IMR-90 (cell line): ENCODE results near the gene IGF2R. TPM values are rescaled to one million over a fixed set of nuclear protein-coding genes. Genes with fewer than 3 reads are reported as not detected.
A peak's percentile ranks its signal among the peaks of the same experiment; 100 is the strongest.

Source experiments
- ATAC-seq: fragments of 200-7000 bp; cut with Tn5 transposase; 2 replicates; pipeline ENCODE4 v1.9.1; 2020; ENCODE audit warnings: low read depth, mild to moderate bottlenecking, moderate library complexity
- BruUV-seq: library from RNA; stranded (reverse); fragments of 400-500 nt; replicated peaks from 2 replicates; lab custom pipeline; 2021; lab: Mats Ljungman, UMichigan
- CTCF ChIA-PET: fragments of 300-600 bp; formaldehyde crosslinking; extraction: SDS; loops from one replicate; lab custom pipeline; 2021; ENCODE audit warnings: antibody characterized with exemption; lab: Yijun Ruan, JAX
- POLR2A ChIA-PET: fragments of 300-600 bp; sonication (Branson Sonifier 250); formaldehyde crosslinking; loops from one replicate; lab custom pipeline; 2022; ENCODE audit warnings: antibody characterized with exemption; ENCODE audit not compliant: unreplicated experiment; lab: Charles Lee
- DNase-seq: peaks from one replicate; pipeline ENCODE4 v3.0.0; 2013
- H2AFZ ChIP-seq: replicated peaks from 2 replicates; pipeline ENCODE3; 2013; ENCODE audit warnings: low read length, mild to moderate bottlenecking; ENCODE audit not compliant: poor library complexity
- H2AK5ac ChIP-seq: 2 replicates; pipeline ENCODE4 v1.6.1; 2013; ENCODE audit warnings: low read depth, low read length, inconsistent platforms
- H2AK9ac ChIP-seq: replicated peaks from 2 replicates; pipeline ENCODE3; 2013; ENCODE audit warnings: mild to moderate bottlenecking, low read depth, low read length, moderate library complexity; ENCODE audit not compliant: poor library complexity
- H2BK120ac ChIP-seq: 2 replicates; pipeline ENCODE4 v1.6.1; 2013; ENCODE audit warnings: low read depth, low read length, inconsistent platforms
- H2BK15ac ChIP-seq: 3 replicates; pipeline ENCODE4 v1.6.1; 2013; ENCODE audit warnings: low read depth, low read length, inconsistent platforms
- H2BK20ac ChIP-seq: 2 replicates; pipeline ENCODE4 v1.6.1; 2013; ENCODE audit warnings: low read depth, mild to moderate bottlenecking, inconsistent platforms, low read length, moderate library complexity
- H2BK5ac ChIP-seq: 2 replicates; pipeline ENCODE4 v1.6.1; 2013; ENCODE audit warnings: mild to moderate bottlenecking, low read depth, low read length, inconsistent platforms; ENCODE audit not compliant: poor library complexity, severe bottlenecking
- H3K14ac ChIP-seq: replicated peaks from 2 replicates; pipeline ENCODE4 v1.6.1; 2013; ENCODE audit warnings: low read depth, low read length, inconsistent platforms
- H3K18ac ChIP-seq: 2 replicates; pipeline ENCODE4 v1.6.1; 2013; ENCODE audit warnings: low read depth, low read length, control low read depth
- H3K23ac ChIP-seq: 2 replicates; pipeline ENCODE4 v1.6.1; 2013; ENCODE audit warnings: low read depth, low read length, inconsistent platforms
- H3K27ac ChIP-seq: 2 replicates; pipeline ENCODE4 v1.5.1; 2013; ENCODE audit warnings: mild to moderate bottlenecking, control low read depth, low read length; ENCODE audit not compliant: insufficient read depth
- H3K27me3 ChIP-seq: 2 replicates; pipeline ENCODE4 v1.6.1; 2013; ENCODE audit warnings: low read length; ENCODE audit not compliant: control insufficient read depth, insufficient read depth
- H3K36me3 ChIP-seq: 2 replicates; pipeline ENCODE4 v1.6.1; 2013; ENCODE audit warnings: low read length, mixed read lengths; ENCODE audit not compliant: control insufficient read depth, insufficient read depth
- H3K4ac ChIP-seq: 2 replicates; pipeline ENCODE4 v1.6.1; 2013; ENCODE audit warnings: low read depth, low read length, inconsistent platforms
- H3K4me1 ChIP-seq: 2 replicates; pipeline ENCODE4 v1.6.1; 2013; ENCODE audit warnings: low read length, mixed read lengths; ENCODE audit not compliant: control insufficient read depth, insufficient read depth
- H3K4me2 ChIP-seq: 2 replicates; pipeline ENCODE4 v1.6.1; 2013; ENCODE audit warnings: low read depth, mild to moderate bottlenecking, control low read depth, low read length, moderate library complexity
- H3K4me3 ChIP-seq: 2 replicates; pipeline ENCODE4 v1.5.1; 2013; ENCODE audit warnings: low read depth, mild to moderate bottlenecking, control low read depth, low read length, moderate library complexity; ENCODE audit not compliant: insufficient read depth
- H3K56ac ChIP-seq: 2 replicates; pipeline ENCODE4 v1.6.1; 2013; ENCODE audit warnings: low read length, inconsistent platforms; ENCODE audit not compliant: insufficient read depth; ENCODE audit errors: extremely low read depth
- H3K79me1 ChIP-seq, 2 experiments: 2 replicates each; pipeline ENCODE4 v1.6.1; 2013; ENCODE audit warnings: low read length in 2 of 2, inconsistent platforms in 1 of 2, low read depth in 1 of 2
- H3K9ac ChIP-seq: 2 replicates; pipeline ENCODE4 v1.6.1; 2013; ENCODE audit warnings: low read depth, low read length, control low read depth
- H3K9me1 ChIP-seq: 2 replicates; pipeline ENCODE4 v1.6.1; 2013; ENCODE audit warnings: low read length, inconsistent platforms; ENCODE audit not compliant: insufficient read depth
- H3K9me3 ChIP-seq: 2 replicates; pipeline ENCODE4 v1.6.1; 2013; ENCODE audit warnings: low read length; ENCODE audit not compliant: control insufficient read depth, insufficient read depth
- H4K20me1 ChIP-seq: 2 replicates; pipeline ENCODE4 v1.6.1; 2013; ENCODE audit warnings: low read length, inconsistent platforms; ENCODE audit not compliant: insufficient read depth
- H4K5ac ChIP-seq: 2 replicates; pipeline ENCODE4 v1.6.1; 2013; ENCODE audit warnings: mild to moderate bottlenecking, low read depth, low read length, control low read depth
- H4K8ac ChIP-seq, 2 experiments: 2 replicates each; pipeline ENCODE4 v1.6.1; 2013; ENCODE audit warnings: low read depth in 2 of 2, low read length in 2 of 2, control low read depth in 1 of 2, inconsistent platforms in 1 of 2
- H4K91ac ChIP-seq: 2 replicates; pipeline ENCODE4 v1.6.1; 2013; ENCODE audit warnings: low read depth, low read length, inconsistent platforms; ENCODE audit not compliant: insufficient read depth
- MAFK ChIP-seq: IDR thresholded peaks from 2 replicates; pipeline ENCODE4 v1.6.1; 2012; ENCODE audit warnings: low read depth, low read length, improper control_type of control experiment
- NFE2L2 ChIP-seq: fragments of 150-350 bp; IDR thresholded peaks from 2 replicates; pipeline ENCODE4 v1.6.1; 2016; ENCODE audit warnings: low read depth, mild to moderate bottlenecking, low read length
- RCOR1 ChIP-seq: IDR thresholded peaks from 2 replicates; pipeline ENCODE4 v1.6.1; 2012; ENCODE audit warnings: mild to moderate bottlenecking, low read length, improper control_type of control experiment; ENCODE audit not compliant: insufficient replicate concordance
- WGBS, 2 experiments: methylation state at CpG; one replicate each; pipeline versions ENCODE4 v1.1.5 to v1.1.7; 2013; ENCODE audit warnings: missing lambda C conversion rate in 2 of 2; ENCODE audit not compliant: insufficient read length in 1 of 2; ENCODE audit errors: extremely low coverage in 2 of 2; 5-methylcytosine and 5-hydroxymethylcytosine counted together
- dilution Hi-C: fragments of 300-500 bp; cut with HindIII; formaldehyde crosslinking; loops from one replicate; pipeline ENCODE4 v1.14.3; 2018; ENCODE audit warnings: low sequenced_read_pairs; ENCODE audit not compliant: unreplicated experiment
- in situ Hi-C: fragments of 300-500 bp; cut with MboI; formaldehyde crosslinking; loops from 3 replicates; pipeline ENCODE4 v1.14.3; 2019; ENCODE audit warnings: low sequenced_read_pairs, inconsistent platforms, mixed read lengths
- intact Hi-C: fragments of 100-400 bp; cut with micrococcal nuclease; formaldehyde crosslinking; loops from 2 replicates; pipeline ENCODE4 v1.10.0; 2022
- polyA plus RNA-seq, 3 experiments: library from polyadenylated mRNA; depleted of rRNA; stranded (reverse); fragments of >200 nt; gene quantifications; 2 replicates each; pipeline ENCODE4 v1.2.3, GENCODE V29; 2012; ENCODE audit warnings: low replicate concordance in 1 of 3
- total RNA-seq: library from RNA; depleted of rRNA; stranded (reverse); fragments of >200 nt; gene quantifications from 2 replicates; pipeline ENCODE4 v1.2.3, GENCODE V29; 2012

Gene IGF2R
- total and polyA plus RNA-seq, 2 of the 4 experiments (the other 2 are of a cell fraction): 33.2 to 41.4 TPM

DNA sequence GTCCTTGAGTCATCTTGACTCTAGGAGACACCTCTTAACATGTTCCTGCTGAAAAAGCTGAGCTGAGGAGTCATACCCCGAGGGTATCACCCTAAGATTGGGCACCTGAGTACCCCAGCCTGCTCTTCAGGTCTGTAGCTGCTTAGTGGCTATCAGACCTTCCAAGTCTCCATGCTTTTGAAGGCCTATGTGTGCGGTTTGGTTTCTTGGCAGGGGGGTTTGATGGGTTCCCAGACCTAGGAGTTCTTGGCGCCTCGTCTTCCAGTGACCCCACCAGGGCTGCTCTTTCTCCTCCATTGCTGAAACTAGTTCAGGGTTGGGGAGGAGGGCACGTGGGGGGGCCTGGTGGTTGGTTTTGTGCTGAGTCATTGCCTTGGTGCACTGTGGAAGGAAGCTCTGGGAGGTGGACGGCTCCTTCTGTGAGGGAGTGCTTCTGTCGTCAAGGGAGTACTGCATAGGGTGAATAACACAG lies 20.1 kb downstream of the IGF2R start:
- Histone ChIP-seq H2BK15ac (no peak overlapping the region), H3K36me3 (peaks cover 5% of the 10 kb centered on the region), H2BK5ac (no peak overlapping the region), H2AK5ac (no peak overlapping the region), H4K91ac (no peak overlapping the region), H3K14ac (peak overlapping the region; percentile 66), H3K9me3 (no peaks in the 10 kb centered on the region), H3K4ac (no peak overlapping the region), H3K27ac (no peak overlapping the region), H3K23ac (no peak overlapping the region), H4K20me1 (peaks cover 65% of the 10 kb centered on the region), H2BK20ac (0 out of 2 replicates have a peak overlapping the region, but pooled peaks have one; percentile 40), H3K4me3 (no peak overlapping the region), H3K56ac (no peak overlapping the region), H3K4me1 (peaks cover 12% of the 10 kb centered on the region), H3K9me1 (peaks cover 14% of the 10 kb centered on the region), H4K8ac (no peak overlapping the region), H3K79me1 (peaks cover 32 to 77% of the 10 kb centered on the region in 2 experiments), H2AFZ (no peak overlapping the region), H3K4me2 (no peak overlapping the region), H2BK120ac (no peak overlapping the region), H4K5ac (no peak overlapping the region), H3K18ac (no peak overlapping the region; the same call in 1 of the 2 replicates), H3K27me3 (no peaks in the 10 kb centered on the region), H3K9ac (no peak overlapping the region), H2AK9ac (peak overlapping the region; percentile 34)
- WGBS, 2 experiments: no CpG with 5 or more reads among the region's 7 CpGs
- no TSS peak for BruUV-seq
- ATAC-seq: no peak
- in situ Hi-C loops: no loop called here
- DNase-seq: no peak
- intact Hi-C loops: no loop called here
- ChIA-PET POLR2A (no interaction called here), CTCF (no interaction called here)
- TF ChIP-seq RCOR1: no peak
- TF ChIP-seq NFE2L2: peak; percentile 94
- TF ChIP-seq MAFK: peak; percentile 29
- dilution Hi-C loops: no loop called here
